Measurements from ENCODE around the gene SLC2A2.

The SLC2A2 gene

DNA sequence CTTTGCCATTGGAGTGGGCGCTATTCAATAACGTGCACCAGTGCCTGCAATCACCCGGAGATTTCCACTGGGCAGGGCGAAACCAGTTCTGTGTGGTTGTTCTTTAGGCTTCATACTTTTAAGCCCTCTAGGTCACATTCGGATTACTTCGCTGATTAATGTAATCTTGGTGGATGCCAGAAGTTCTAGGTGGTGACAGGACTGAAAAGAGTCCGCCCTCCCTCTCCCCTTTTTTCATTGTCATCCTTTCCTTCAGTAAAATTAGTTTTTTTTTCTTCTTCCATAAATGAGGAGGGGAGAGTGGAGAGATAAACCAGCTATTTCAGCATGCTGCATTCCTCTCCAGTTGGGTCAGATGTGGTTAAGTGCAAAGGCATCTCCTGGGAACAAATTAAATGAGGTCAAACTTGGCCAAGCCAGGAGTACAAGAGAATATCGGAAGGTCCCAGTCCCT is 2.3 kb upstream of the SLC2A2 start:
- peak; percentile 93 for DNase-seq

DNA sequence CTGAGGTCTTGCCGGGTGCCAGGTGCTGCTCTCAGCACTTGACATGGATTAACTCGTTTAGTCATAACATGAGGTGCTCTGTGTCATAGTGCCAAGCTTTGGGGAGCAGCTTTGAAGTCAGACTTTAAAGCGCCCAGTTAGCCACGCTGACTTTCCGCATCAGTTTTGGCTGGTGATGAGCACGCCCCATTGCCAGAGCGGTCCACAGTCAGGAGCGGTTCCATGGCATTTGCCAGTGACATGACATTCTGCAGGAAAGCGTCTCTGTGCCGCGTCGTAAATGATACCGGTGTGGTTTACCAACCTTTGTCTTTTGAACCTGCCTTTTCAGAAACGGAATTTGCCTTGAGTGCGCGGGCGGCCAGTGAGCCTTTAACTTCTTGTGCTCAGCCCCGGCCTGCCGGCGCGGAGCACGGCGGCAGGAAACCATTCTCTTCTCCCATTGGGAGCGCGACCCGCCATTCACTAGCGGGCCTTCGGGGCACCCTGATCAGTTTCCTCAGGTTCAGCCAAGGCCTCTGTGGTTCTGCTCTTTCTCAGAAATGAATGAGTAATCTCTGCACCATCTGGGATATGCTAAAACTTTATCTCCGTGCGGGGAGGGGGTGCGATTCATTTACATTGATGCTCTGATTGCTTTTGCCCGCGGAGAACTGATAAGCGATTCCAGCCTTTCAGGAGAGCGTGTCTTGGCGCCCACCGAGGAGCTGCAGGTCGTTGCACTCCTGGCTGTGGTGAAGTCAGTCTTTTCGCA is 1.7 kb upstream of the SLC2A2 start:
- peak; percentile 94 for DNase-seq

DNA sequence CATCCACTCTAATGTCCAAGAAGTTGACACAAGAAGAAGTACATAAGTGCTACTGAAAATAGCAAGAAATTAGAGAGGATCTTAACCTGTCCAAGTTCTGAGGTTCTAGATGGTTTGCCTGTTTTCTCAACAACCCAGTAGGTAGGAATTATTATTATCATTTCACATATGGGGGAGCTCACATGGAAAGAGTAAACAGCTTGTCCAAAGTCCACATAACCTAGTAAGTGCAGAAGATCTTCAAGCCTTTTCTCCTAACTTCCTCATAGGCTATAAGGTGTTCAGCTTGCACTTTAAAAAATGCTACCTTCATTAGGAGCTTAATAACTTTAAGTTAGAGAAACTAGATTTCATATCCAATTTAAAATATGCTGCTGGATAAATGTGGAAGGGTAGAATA is 3.0 kb downstream of the SLC2A2 start:
- no peak for DNase-seq

DNA sequence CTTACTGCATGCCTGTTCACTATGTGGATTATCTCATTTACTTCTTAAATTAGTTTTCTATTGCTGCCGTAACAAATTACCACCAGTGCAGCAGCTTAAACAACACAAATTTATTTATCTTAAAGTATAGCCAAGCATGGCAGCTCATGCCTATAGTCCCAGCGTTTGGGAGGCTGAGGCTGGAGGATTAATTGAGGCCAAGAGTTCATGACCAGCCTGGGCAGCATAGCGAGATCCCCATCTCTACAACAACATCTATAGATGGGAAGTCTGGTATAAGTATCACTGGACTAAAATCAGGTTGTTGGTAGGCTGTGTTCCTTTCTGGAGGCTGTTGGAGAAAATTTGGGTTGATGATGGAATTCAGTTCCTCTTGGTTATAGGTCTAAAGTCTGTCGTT is 5.1 kb downstream of the SLC2A2 start:
- DNase-seq = no peak

DNA sequence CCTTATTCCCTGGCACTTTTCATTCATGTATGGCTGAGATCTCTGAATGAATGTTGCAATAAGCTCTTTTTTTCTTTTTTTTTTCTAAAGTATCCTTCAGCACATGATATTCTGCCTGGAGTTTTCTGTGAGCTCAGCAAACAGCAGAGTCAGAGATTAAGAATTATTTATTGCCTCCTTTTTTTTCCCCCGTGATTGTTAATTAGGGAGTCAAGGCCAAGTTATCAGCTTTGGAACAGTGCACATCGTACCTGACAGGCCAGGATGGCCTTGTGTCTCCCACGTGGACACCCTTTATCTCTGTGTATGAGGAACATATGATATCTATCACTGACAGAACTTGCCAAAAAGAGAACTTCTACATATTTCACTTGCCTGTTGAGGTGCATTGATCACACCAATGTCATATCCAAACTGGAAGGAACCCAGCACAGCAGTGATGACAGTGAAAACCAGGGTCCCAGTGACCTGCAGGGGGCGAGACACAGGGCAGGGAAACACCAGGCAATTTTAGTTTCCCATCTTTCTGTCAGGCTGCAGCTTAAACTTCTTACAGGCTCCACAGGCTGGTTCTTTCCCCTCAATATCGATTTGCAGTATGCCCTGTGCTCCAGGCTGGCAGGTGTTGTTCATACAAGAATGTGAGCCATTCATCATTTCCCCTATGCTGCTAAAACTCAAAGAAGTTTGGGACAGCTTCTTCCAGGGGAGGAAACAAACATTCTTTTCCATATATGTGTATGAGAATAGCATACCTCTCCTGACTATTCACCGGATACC is 8.2 kb downstream of the SLC2A2 start:
- peak; percentile 44 for DNase-seq

DNA sequence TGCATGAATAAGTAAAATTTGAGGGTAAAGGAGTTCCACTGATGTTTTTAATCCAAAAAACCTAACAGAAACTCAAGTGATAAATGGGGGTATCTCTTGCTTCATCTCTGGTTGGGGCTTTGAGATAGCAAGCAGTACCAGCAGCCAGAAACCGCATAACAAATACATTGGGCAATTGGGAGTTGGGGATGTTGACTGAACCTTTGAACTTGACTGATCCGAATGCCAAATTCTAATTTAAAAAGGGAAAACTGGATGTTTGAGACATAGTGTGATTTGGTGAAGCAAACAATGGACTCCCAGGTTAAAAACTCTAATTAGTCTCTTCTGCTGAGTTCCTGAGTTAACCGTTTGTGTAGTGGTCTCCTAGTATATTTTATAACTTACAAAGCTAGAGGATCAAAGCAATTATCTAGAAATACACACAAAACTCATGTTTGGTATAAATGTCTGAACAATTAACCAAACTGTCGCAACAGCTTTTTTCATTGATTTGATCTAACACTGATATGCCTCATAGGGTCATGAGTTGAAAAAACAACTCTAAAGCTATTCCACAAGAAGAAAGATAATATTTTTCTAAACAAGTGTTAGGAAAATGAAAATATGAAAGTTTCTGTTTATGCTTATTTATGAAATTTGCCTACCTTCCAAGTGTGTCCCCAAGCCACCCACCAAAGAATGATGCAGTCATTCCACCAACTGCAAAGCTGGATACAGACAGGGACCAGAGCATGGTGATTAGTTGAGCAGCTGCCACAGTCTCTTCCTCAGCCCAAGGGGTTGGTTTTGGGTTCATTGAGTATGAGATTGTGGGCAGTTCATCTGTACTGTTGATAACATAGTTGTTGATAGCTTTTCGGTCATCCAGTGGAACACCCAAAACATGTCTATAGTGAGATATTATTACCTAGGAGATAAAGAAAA is 12.4 kb downstream of the SLC2A2 start:
- no peak for DNase-seq

DNA sequence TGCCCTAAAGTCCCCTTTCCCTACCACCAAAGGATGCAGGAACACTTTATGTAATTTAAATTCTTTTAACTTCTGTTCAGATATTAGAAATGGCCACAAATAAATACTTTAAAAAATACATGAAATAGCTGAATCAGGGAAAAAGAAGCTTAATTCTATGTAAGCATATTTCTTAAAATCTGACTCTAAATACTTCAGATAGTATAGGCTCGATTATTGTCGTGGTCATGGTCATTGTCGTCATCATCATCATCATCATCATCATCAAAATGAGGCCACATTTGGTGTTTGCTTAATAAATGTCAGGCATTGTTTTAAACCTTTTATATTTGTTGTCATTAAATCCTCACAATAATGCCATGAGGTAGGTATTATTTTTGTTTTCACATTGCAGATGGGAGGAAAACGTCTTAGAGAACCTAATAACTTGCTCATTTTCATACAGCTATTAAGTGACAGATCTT is 14.6 kb downstream of the SLC2A2 start:
- DNase-seq = no peak

DNA sequence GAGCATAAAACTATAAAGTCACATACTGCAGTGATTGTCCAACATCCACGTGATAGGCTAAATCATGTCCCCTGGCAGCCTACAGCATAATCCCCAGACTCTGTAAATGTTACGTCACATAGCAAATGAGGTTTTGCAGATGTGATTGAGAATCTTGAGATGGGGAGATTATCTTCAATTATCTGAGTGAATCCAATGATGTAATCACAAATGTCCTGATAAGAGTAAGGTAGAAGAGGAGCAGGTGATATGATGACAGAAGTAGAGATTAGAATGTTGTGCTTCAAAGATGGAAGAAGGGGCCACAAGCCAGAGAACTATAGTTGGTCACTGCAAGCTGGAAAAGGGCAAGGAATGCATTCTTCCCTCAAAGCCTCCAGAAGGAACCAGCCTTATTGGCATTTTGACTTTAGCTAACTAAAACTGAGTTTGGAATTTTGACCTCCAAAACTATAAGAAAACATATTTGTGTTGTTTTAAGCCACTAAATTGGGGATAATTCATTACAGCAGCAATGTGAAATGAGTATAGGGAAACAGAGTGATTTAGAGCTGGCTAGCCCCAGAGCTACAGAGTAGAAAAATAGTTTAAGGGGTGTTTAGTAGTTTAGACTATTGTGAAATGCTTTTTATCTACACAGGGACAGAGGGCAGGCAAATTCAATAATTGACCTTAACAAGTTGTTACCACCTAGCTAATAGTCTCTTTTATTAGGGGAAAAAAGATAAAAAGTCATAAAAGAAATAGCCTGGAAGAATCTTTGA is 15.2 kb downstream of the SLC2A2 start:
- no peak for DNase-seq

DNA sequence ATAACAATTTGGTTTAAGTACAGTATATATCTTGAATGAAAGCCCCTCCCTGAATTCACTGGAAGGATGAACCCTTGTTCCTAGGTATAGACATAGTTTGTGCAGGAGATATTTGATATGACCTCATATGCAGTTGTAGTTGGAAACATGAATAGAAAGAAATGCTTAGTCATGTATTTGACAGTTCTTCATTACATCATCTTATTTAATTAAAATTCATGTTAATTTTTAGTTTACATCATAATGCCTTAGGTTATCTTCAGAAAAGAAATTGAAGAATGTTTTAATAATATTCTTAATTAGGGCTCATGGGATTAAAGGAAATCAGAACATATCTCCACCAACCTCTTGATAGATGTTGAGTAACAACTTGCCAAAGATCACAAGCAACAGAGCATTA is 19.2 kb downstream of the SLC2A2 start:
- DNase-seq = no peak

DNA sequence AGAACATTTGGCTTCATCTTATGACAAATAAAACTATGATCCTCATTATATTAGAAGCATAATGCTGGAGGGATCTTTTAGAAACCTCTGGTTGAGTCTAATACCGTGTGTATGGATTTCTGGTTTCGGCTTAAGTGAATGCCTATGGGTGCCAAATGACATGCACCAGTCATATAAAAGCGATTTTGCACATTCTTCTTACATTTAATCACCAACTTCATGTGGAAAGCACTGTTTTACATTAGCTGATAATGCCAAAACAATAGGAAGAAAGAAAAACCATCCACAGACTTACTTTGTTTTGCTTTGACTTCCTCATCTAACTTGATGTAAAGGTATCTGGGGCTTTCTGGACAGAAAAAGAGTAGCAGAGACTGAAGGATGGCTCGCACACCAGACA is 20.9 kb downstream of the SLC2A2 start:
- DNase-seq = peak; percentile 73

DNA sequence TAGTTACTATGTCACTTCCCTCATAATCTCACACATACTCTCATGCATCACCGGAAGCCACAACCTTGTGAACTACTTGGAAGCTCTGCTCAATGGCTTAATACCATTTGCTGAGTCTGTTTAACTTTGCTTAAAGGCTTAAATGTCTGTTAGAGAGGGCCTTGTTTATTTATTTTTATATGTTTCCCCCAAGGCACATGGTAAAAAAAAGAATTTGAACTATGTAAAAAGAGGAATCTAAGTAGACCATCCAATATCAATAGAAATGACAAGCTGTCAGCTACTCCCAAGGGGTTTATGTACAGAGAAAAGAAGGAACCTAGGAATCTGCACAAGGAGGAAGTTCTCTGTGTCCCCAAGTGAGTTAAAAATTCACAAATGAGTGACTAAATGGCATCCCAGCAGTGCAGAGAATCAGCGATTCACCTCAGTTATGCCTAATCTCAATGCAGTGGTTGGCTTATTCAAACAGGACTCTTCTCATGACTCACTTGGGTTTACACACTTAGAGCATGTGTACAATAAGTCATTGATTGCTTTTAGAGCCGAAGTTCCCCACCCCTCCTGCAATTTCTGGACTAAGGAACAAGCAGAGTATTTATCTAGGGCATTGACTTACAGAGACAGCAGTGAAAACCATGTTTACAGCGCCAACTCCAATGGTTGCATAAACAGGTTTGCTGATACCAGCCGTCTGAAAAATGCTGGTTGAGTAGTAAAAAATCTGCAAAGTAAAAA is 24.4 kb downstream of the SLC2A2 start:
- DNase-seq = peak; percentile 90

DNA sequence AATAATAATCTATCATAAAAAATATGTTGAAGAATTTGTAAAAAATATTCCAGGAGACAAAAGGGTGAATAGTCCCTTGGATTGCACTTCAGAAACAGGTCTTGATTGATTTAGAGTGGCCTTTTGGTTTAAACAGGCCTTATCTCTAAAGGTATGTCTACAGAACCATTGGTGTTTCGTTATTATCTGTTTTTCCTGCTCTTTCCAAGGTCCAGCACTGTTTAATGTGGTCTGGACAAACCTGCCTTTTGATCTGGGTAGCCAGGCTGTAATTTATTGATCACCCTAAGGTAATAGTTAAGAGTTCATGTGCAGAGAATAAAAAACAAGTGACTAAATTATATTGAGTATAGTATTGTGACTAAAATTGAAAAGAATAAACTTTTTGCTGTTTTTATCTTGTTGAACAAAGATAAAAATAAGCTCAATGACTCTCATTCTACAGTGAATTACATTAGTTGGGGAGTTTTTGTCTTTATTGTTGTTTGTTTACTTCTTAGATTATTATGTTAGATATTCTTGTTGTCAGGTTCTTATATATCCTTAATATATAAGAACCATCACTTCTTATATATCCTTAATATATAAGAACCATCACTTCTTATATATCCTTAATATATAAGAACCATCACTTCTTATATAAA is 25.1 kb downstream of the SLC2A2 start:
- DNase-seq = no peak

DNA sequence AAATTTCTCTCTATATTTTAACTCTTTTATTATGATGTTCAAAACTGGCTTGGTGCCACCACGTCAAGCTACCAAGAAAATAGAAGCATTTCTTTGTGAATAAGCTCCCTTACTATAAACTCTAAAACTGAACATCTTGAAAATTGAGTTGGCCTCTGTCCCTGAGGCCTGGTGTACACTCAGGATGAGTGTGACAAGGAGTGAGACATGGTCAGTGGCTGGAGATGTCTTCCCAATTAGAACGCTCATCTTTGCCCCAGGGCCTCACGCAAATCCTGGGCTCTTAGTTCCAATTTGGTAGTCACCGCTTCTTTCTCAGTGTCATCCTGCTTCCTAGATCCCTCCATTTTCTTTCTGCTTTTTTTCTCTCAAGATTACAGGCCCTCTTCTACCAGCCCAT is 26.2 kb downstream of the SLC2A2 start:
- no peak for DNase-seq

DNA sequence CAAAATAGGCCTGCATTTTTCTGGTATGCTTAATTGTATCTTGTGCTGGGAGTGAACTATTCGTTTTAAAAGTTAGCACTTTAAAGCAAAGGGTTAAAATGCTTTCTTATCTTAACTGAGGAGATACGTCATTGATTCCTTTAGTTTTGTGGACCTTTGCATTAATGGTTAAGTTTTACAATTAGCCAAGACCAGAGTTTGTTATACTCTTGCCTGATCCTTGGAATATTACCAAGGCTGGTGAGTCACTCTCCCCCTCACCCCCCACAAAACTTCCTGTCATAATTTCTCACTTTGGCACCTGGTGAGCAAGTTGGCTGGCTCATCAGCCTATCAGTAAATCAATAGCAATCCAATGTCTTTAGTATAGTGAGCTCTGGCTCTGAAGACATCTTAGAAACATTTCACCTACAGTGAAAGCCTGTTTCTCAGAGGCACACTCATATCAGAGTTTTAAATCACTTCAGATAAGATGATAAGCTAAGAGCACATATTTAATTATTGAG is 26.7 kb downstream of the SLC2A2 start:
- DNase-seq = peak; percentile 70

DNA sequence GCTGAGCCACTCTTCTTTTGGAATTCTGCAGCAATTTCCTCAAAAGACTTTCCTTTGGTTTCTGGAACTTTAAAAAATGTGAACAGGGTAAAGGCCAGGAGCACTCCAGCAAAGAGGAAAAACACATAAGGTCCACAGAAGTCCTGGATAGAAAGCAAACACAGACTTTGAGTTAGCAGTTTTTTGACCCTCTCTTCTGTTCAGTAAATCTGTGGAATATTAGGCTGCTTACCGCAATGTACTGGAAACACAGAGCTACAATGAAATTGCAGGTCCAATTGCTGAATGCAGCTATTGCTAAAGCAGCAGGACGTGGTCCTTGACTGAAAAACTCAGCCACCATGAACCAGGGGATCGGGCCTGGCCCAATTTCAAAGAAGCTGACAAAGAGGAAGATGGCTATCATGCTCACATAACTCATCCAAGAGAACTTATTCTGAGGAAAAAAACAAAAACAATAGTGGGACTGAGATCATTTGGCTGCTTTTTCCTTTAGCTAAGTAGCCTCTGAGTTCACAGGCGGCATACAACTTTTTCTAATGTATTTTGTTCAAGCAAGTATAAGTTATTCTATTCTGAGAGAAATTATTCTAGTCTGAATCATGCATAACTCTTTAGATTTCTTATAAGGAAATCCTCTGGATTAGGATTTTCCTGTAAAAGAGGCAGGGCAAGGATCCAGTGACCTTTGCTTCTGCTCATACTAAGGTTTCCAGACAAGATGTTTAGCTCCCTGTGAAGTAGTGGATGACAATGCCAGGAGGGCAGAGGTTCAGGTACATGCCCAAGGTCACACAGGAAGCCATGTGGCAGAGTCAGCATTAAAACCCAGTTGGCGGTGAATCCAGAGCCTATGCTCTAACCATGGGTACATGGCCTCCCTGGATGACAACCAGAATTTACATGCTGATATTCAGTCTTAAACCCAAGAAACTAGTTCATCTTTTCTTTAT is 28.3 kb downstream of the SLC2A2 start:
- DNase-seq = peak; percentile 65

DNA sequence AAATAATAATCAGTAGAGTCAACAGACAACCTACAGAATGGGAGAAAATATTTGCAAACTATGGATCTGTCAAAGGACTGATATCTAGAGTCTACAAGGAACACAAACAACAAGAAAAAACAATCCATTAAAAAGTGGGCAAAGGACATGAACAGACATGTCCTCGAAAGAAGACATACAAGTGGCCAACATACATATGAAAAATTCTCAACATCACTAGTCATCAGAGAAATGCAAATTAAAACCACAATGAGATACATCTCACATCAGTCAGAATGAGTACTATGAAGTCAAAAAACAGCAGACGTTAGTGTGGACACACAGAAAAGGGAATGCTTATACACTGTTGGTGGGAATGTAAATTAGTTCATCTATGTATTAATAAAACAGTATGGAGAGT is 33.7 kb downstream of the SLC2A2 start:
- peak; percentile 70 for DNase-seq

DNA sequence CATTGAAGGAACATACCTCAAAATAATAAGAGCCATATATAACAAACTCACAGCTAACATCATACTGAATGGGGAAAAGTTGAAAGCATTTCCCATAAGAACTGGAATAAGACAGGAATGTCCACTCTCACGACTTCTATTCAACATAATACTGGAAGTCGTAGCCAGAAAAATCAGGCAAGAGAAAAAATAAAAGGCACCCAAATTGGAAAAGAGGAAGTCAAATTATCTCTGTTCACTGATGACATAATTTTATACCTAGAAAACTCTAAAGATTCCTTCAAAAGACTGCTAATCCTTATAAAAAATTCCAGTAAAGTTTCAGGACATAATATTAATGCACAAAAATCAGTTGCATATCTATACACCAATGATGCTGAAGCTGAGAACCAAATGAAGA is 34.9 kb downstream of the SLC2A2 start:
- no peak for DNase-seq

DNA sequence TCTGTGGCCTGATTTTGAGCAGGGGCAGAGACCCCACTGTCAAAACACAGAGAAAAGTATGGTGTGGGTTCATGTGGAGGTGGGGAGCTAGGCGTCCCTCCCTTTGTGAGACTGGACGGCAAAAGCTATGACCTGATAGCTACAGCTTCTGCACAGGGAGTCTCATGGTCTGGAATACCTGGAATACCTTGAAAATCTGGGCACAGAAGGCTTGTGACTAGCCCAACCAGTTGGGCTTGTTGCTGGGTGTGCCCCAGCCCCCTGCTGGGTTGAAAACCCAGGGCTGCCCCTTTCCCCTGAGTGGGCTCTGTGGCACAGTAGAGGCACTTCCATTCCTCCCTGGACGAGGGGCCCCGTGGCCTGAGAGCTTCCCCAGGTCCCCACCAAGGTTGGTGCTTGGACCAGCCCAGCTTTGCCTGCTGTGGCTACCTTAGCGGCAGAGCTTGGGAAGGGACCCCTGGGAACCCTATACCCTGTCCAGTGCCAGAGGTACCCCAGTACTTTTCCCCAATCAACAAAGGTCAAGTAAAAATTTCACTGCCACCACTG is 37.3 kb downstream of the SLC2A2 start:
- DNase-seq = no peak

DNA sequence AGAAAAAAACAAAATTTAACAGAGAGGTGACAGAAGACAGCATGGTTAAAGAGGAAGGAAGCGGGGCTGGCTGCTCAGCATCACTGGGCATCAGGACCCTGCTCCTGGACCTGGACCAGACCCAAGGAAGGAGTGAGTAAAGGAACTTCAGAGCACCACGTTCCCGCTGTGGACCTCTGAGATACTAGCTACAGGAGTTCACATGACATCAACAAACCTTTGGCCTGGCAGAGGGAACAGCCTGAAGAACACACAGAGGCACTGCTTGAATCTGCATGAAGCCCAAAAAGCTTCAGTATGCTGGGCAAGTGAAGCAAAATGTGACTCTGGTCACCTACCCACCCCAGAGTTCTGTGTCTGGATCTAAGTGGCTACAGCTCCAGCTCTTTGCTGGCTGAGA is 38.1 kb downstream of the SLC2A2 start:
- DNase-seq = no peak

Measured in fibroblast of skin of scalp (primary cell).